ENCODE results near the gene EMILIN2. TPM values are rescaled to one million over a fixed set of nuclear protein-coding genes. Genes with fewer than 3 reads are reported as not detected.

The EMILIN2 gene
- total and polyA plus RNA-seq, 2 of the 8 experiments (the other 6 are each of a cell fraction or from before 2014, with no cell fraction given) = 6.0 to 7.5 TPM

- H2BK12ac ChIP-seq (ENCODE audit: low read depth, low read length) = no peak overlapping the region
- FAIRE-seq = no peak
- H3K23me2 ChIP-seq (ENCODE audit: low read depth, low read length) = no peaks in the 10 kb centered on the region
- no peak overlapping the region for H4K5ac ChIP-seq (ENCODE audit: insufficient read length, low read depth, low read length)
- H3K14ac ChIP-seq (ENCODE audit: insufficient read length) = no peak overlapping the region
- no peaks in the 10 kb centered on the region for H3K27me3 ChIP-seq (replicated peaks in 1 of 4; ENCODE audit: control insufficient read depth in 3 of 4, extremely low read depth in 1 of 4, insufficient read depth in 3 of 4, low read length in 3 of 4)
- no peaks in the 10 kb centered on the region for H4K20me1 ChIP-seq (replicated peaks in 1 of 2; ENCODE audit: control insufficient read depth in 1 of 2, insufficient read depth in 2 of 2, low read length in 2 of 2)
- no peak overlapping the region for H3K27ac ChIP-seq (ENCODE audit: low read depth, low read length)
- H3K79me1 ChIP-seq (ENCODE audit: low read depth, low read length) = no peaks in the 10 kb centered on the region
- H4K91ac ChIP-seq (replicated peaks; ENCODE audit: insufficient read length, low read length) = no peak overlapping the region
- 95% methylated on average over 2 of the region's 2 CpGs; no CpG with 5 or more reads in 1 of the 2 experiments for WGBS, 2 experiments (ENCODE audit: extremely low coverage in 1 of 2, insufficient coverage in 1 of 2, insufficient read length in 1 of 2, insufficient replicate concordance in 2 of 2, low coverage in 1 of 2, low lambda C conversion rate in 2 of 2, missing lambda C conversion rate in 1 of 2)
- no peak overlapping the region for H3K4me3 ChIP-seq (ENCODE audit: extremely low read depth in 1 of 4, insufficient read depth in 2 of 4, low read depth in 3 of 4, low read length in 4 of 4)
- no peaks in the 10 kb centered on the region for H3K79me2 ChIP-seq (ENCODE audit: control insufficient read depth in 1 of 2, insufficient read depth in 2 of 2, low read length in 2 of 2)
- no peak overlapping the region for H2AFZ ChIP-seq (ENCODE audit: low read length)
- H3K4me2 ChIP-seq (ENCODE audit: insufficient read depth in 1 of 2, low read depth in 2 of 2, low read length in 2 of 2) = no peak overlapping the region
- no peak overlapping the region for H2BK15ac ChIP-seq (ENCODE audit: low read length)
- no peaks in the 10 kb centered on the region for H3K36me3 ChIP-seq (ENCODE audit: control insufficient read depth in 2 of 4, insufficient read depth in 4 of 4, low read length in 3 of 4)
- no peak overlapping the region for H3K9ac ChIP-seq (replicated peaks in 1 of 4; ENCODE audit: extremely low read depth in 1 of 4, low read depth in 3 of 4, low read length in 3 of 4)
- H3K56ac ChIP-seq (replicated peaks; ENCODE audit: insufficient read length, low read depth, low read length) = no peak overlapping the region
- no peak for DNase-seq (ENCODE audit: low read depth in 1 of 2, low spot score in 2 of 2)
- no peaks in the 10 kb centered on the region for H3K4me1 ChIP-seq (replicated peaks in 1 of 4; ENCODE audit: control insufficient read depth in 3 of 4, insufficient read depth in 4 of 4, low read length in 3 of 4)
- CTCF ChIA-PET (ENCODE audit: partially characterized antibody) = no interaction called here
- no peak overlapping the region for H3K4ac ChIP-seq (replicated peaks; ENCODE audit: insufficient read length, low read depth, low read length)
- no peak overlapping the region for H2BK120ac ChIP-seq (replicated peaks; ENCODE audit: low read depth, low read length)
- no peak overlapping the region for H2BK20ac ChIP-seq (ENCODE audit: low read length)
- no peak overlapping the region for H3K18ac ChIP-seq (ENCODE audit: extremely low read depth, low read length)
- no peak overlapping the region for H4K8ac ChIP-seq (ENCODE audit: extremely low read depth, insufficient read depth, low read length)
- H2AK5ac ChIP-seq (ENCODE audit: low read depth, low read length) = no peak overlapping the region
- peaks cover 0 to 9% of the 10 kb centered on the region in 2 experiments; a peak in 2 of 4 replicates for H3K9me3 ChIP-seq (ENCODE audit: insufficient read depth in 2 of 2, low read depth in 1 of 2, low read length in 1 of 2)
- no peak overlapping the region for H2BK5ac ChIP-seq (ENCODE audit: low read depth, low read length)
- TF ChIP-seq ASH2L (IDR thresholded peaks at IDR 0.05; ENCODE audit: low read length) (no peak), SIRT6 (IDR thresholded peaks at IDR 0.05; ENCODE audit: low read length) (no peak), MAX (IDR thresholded peaks at IDR 0.05) (no peak), JUN (IDR thresholded peaks at IDR 0.05; ENCODE audit: low read depth, low read length) (no peak), TCF12 (IDR thresholded peaks at IDR 0.05; ENCODE audit: low read depth, low read length) (no peak)
- H3K23ac ChIP-seq (ENCODE audit: insufficient read length) = no peak overlapping the region
- POLR2A ChIA-PET (ENCODE audit: partially characterized antibody) = no interaction called here
Observed at GRCh38 chr18:2814928-2815327, 31.9 kb upstream of the EMILIN2 start.
